ENCODE results near the gene AP1S3.

Gene AP1S3

DNA sequence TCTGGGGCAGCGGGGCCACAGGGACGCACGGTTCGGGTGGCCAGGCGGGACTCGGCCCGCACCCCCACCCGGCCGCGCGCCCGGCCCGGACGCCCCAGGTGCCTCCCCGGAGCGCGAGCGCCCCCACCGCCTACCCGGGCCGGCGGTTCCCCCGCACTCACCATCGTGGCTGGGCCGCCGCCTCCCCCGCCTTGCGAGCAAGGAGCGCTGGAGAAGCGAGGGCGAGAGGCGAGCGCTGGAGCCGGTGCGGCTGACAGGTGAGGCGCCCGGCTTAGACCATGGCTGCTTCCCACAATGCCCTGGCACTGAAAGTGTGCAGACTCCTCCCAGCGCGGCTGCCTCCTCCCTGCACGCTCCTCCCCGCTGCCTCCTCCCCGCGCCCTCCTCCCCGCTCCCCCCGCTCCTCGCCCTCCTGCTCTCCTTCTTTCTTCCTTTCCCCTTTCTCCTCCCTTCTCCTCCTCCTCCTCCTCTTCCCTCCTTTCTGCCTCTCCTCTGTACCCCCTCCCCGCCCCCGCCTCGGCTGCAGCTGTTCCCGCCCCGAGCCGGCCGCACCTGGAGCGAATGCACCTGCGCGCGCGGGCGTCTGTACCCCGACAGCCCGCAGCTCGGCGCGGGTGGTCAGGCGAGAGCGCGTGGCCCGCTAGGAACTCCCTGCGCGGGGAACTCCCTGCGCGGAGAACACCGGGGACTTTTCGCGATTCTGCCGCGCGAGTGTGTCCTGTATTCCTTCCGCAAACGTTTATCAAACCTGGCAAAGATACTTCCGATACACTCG is at the start of gene AP1S3:
Gene AP1S3 (minus strand): TSS at position 296 of the 775 bp plus-strand sequence. CDS start 132 bp downstream, at position 164.
- TF ChIP-seq, protein P1, sequence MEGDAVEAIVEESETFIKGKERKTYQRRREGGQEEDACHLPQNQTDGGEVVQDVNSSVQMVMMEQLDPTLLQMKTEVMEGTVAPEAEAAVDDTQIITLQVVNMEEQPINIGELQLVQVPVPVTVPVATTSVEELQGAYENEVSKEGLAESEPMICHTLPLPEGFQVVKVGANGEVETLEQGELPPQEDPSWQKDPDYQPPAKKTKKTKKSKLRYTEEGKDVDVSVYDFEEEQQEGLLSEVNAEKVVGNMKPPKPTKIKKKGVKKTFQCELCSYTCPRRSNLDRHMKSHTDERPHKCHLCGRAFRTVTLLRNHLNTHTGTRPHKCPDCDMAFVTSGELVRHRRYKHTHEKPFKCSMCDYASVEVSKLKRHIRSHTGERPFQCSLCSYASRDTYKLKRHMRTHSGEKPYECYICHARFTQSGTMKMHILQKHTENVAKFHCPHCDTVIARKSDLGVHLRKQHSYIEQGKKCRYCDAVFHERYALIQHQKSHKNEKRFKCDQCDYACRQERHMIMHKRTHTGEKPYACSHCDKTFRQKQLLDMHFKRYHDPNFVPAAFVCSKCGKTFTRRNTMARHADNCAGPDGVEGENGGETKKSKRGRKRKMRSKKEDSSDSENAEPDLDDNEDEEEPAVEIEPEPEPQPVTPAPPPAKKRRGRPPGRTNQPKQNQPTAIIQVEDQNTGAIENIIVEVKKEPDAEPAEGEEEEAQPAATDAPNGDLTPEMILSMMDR (IDR thresholded peaks at IDR 0.05; ENCODE audit: borderline replicate concordance, insufficient read depth, low read depth, low read length), result peak; percentile 31; the same call in 1 of the 2 replicates
- H3K4me3 ChIP-seq (ENCODE audit: low read depth, low read length), result peak within 1 kb of the TSS; percentile 59

DNA sequence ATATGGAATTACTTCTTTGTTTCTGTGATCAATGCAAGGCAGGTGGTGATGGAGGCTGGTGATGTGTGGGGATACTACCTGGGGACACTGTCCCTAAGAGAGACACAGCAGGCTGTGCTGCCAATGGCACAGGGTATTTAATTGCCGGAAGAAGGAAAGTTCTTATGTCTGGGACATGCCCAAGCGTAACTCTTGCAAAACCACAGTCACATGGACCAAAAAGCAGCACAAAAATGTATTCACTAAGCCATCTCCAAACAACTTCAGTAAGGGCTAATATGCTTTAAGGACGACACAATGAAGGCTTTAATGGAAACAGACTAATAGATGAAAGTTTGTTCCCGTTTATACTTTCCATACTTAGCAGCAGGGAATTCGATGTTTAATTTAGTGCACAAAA is 49.7 kb upstream of the AP1S3 start:
- TF ChIP-seq, protein P1 (IDR thresholded peaks at IDR 0.05; ENCODE audit: borderline replicate concordance, insufficient read depth, low read depth, low read length), result no peak
- H3K4me3 ChIP-seq (ENCODE audit: low read depth, low read length), result no peak overlapping the region

DNA sequence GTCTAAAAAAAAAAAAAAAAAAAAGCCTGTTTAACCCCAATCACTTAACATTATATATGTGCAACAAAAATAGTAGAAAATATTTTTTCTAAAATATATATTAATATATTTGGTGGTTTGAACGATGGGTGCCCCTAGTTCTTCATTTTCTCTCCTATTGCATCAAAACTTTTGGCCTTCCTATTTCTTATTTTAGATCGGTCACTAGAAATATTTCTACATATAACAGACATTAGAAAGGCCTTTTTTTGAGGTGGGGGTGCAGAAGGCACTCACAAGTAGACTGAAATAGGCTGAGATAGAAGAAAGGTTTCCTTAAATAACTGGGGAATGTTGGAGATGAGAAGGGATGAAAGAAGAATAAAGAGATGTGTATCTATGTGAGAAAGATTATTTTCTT is 49.3 kb upstream of the AP1S3 start:
- no peak overlapping the region for H3K4me3 ChIP-seq (ENCODE audit: low read depth, low read length)
- TF ChIP-seq, protein P1 (IDR thresholded peaks at IDR 0.05; ENCODE audit: borderline replicate concordance, insufficient read depth, low read depth, low read length), result no peak

DNA sequence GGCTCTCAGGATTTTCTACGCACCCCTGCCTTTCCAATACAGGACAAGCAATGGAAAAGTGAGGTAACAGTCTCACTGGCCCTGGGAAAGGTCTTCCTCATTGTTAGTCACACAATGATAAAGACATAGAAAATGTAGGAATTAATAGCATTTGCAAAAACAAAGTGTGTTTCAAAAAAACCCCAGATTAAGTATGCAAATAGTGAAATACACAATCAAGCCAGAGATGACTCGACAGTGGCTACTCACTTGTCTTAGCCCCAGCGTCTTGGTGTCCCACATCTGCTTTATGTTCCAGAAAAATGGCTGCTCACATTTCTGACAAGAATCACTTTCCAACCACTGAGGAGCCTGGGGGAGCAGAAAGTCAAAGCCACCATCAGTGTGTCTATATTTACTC is 47.0 kb upstream of the AP1S3 start:
- no peak overlapping the region for H3K4me3 ChIP-seq (ENCODE audit: low read depth, low read length)
- TF ChIP-seq, protein P1 (IDR thresholded peaks at IDR 0.05; ENCODE audit: borderline replicate concordance, insufficient read depth, low read depth, low read length), result no peak

DNA sequence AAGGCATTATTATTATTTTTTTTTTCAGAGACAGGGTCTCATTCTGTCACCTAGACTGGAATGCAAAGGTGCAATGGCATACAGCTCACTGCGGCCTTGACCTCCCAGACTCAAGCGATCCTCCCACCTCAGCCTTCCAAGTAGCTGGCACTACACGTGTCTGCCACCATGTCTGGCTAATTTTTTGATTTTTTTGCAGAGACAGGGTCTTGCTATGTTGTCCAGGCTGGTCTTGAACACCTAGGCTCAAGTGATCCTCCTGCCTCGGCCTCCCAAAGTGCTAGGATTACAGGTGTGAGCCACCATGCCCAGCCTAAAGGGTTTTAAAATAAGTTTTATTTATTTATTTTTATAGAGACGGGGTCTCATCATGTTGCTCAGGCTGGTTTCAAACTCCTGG is 45.3 kb upstream of the AP1S3 start:
- TF ChIP-seq, protein P1 (IDR thresholded peaks at IDR 0.05; ENCODE audit: borderline replicate concordance, insufficient read depth, low read depth, low read length), result no peak
- no peak overlapping the region for H3K4me3 ChIP-seq (ENCODE audit: low read depth, low read length)

DNA sequence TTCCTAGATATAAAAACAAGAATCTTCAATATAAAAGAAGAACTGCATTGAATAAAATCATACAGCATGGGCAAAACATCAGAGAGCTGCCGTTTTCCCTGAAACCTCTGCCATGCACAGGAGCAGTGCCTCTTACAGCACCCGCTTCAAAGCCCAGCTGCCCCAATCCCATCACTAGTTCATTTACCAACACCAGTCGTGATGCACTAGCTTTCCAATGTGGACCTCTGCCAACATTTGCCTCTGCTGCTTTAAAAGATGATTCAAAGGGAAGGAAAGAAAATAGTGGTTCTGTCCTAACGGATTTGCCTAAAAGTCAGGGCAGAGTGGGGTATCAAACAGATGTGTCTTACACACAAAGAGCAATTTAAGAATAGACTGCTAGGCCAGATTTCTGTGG is 43.4 kb upstream of the AP1S3 start:
- H3K4me3 ChIP-seq (ENCODE audit: low read depth, low read length), result no peak overlapping the region
- TF ChIP-seq, protein P1 (IDR thresholded peaks at IDR 0.05; ENCODE audit: borderline replicate concordance, insufficient read depth, low read depth, low read length), result no peak
